NCI-H1694 (cell line): Measurements from ENCODE around the gene GRM2.
"Not testable (repeated sequence)": the region's sequence is repeated elsewhere in the genome, so short reads cannot be mapped to it uniquely, and the experiment has no call there.

Experiments used
- DNase-seq: peaks from one replicate; lab custom pipeline; 2025; lab: John Stamatoyannopoulos, UW

Gene GRM2

GRCh38 chr3:51722362-51722761 is 15.5 kb downstream of the GRM2 start:
- DNase-seq, result no peak

- no peak for DNase-seq
Measured at GRCh38 chr3:51727500-51727899, 20.6 kb downstream of the GRM2 start.

GRCh38 chr3:51729042-51729633 is 22.3 kb downstream of the GRM2 start:
- no peak for DNase-seq

- DNase-seq, result no peak
Measured at GRCh38 chr3:51733859-51734571, 27.1 kb downstream of the GRM2 start.

- DNase-seq, result no peak
Measured at GRCh38 chr3:51734572-51734907, 27.7 kb downstream of the GRM2 start.

GRCh38 chr3:51735039-51735438 is 28.2 kb downstream of the GRM2 start:
- DNase-seq, result no peak

- no peak for DNase-seq
Measured at GRCh38 chr3:51735950-51736349, 29.1 kb downstream of the GRM2 start.

GRCh38 chr3:51739110-51739509 is 32.2 kb downstream of the GRM2 start:
- no peak for DNase-seq

- DNase-seq, result not testable (repeated sequence)
Measured at GRCh38 chr3:51742320-51742719, 35.5 kb downstream of the GRM2 start.

- not testable (repeated sequence) for DNase-seq
Measured at GRCh38 chr3:51742978-51743377, 36.1 kb downstream of the GRM2 start.

GRCh38 chr3:51747840-51748239 is 41.0 kb downstream of the GRM2 start:
- no peak for DNase-seq

- DNase-seq, result no peak
Measured at GRCh38 chr3:51748327-51748726, 41.5 kb downstream of the GRM2 start.

GRCh38 chr3:51750878-51751277 is 44.0 kb downstream of the GRM2 start:
- no peak for DNase-seq

- DNase-seq, result no peak
Measured at GRCh38 chr3:51751287-51751686, 44.4 kb downstream of the GRM2 start.

GRCh38 chr3:51753763-51754750 is 47.2 kb downstream of the GRM2 start:
- DNase-seq, result not testable (repeated sequence)

GRCh38 chr3:51759203-51759602 is 52.3 kb downstream of the GRM2 start:
- no peak for DNase-seq
